Keratinocyte (primary cell): ENCODE results near the gene RBCK1. TPM values are rescaled to one million over a fixed set of nuclear protein-coding genes. Genes with fewer than 3 reads are reported as not detected.

ENCODE experiments used
- DNase-seq: peaks from one replicate; pipeline ENCODE4 v3.0.0-alpha.2; 2011; ENCODE audit warnings: low read depth, missing footprints, low spot score
- FAIRE-seq: peaks from 2 replicates; lab custom pipeline; 2011; peaks lifted over from hg19 to GRCh38; lab: Jason Lieb, UNC
- H2AFZ ChIP-seq: 2 replicates; pipeline ENCODE4 v1.6.0; 2012; ENCODE audit warnings: low read length, control low read depth, inconsistent platforms; ENCODE audit not compliant: control insufficient read depth
- H3K27ac ChIP-seq: 2 replicates; pipeline ENCODE4 v1.5.1; 2011; ENCODE audit warnings: low read length; ENCODE audit not compliant: control insufficient read depth, insufficient read depth
- H3K27me3 ChIP-seq: 3 replicates; pipeline ENCODE4 v1.6.0; 2011; ENCODE audit warnings: low read length; ENCODE audit not compliant: control insufficient read depth, insufficient read depth; ENCODE audit errors: extremely low read depth
- H3K36me3 ChIP-seq, 2 experiments: 2 replicates in 1 of 2; 3 replicates in 1 of 2; pipeline ENCODE4 v1.5.1; 2011; ENCODE audit warnings: low read length in 2 of 2, mild to moderate bottlenecking in 1 of 2; ENCODE audit not compliant: control insufficient read depth in 2 of 2, insufficient read depth in 2 of 2; ENCODE audit errors: extremely low read depth in 1 of 2
- H3K4me1 ChIP-seq: 3 replicates; pipeline ENCODE4 v1.5.1; 2011; ENCODE audit warnings: low read length; ENCODE audit not compliant: control insufficient read depth, insufficient read depth; ENCODE audit errors: extremely low read depth
- H3K4me2 ChIP-seq: 3 replicates; pipeline ENCODE4 v1.6.0; 2011; ENCODE audit warnings: low read depth, low read length; ENCODE audit not compliant: control insufficient read depth, insufficient read depth; ENCODE audit errors: extremely low read depth
- H3K4me3 ChIP-seq, 3 experiments: fragments of 200-600 bp in 1 of 3; sonication (generic) in 1 of 3; 2 replicates in 2 of 3; 3 replicates in 1 of 3; pipeline ENCODE4 v1.5.1; 2011 to 2016; ENCODE audit warnings: low read length in 3 of 3, mild to moderate bottlenecking in 3 of 3, control low read depth in 2 of 3, inconsistent platforms in 1 of 3, low read depth in 1 of 3, mixed read lengths in 1 of 3, mixed run types in 1 of 3, moderate library complexity in 1 of 3; ENCODE audit not compliant: control insufficient read depth in 2 of 3, insufficient read depth in 2 of 3; ENCODE audit errors: extremely low read depth in 1 of 3
- H3K79me2 ChIP-seq: 2 replicates; pipeline ENCODE4 v1.6.0; 2012; ENCODE audit warnings: low read length; ENCODE audit not compliant: control insufficient read depth, insufficient read depth
- H3K9ac ChIP-seq: 3 replicates; pipeline ENCODE4 v1.6.0; 2011; ENCODE audit warnings: low read length; ENCODE audit not compliant: control insufficient read depth, insufficient read depth; ENCODE audit errors: extremely low read depth
- H3K9me1 ChIP-seq: 3 replicates; pipeline ENCODE4 v1.6.0; 2011; ENCODE audit warnings: low read length; ENCODE audit not compliant: control insufficient read depth, insufficient read depth; ENCODE audit errors: extremely low read depth
- H3K9me3 ChIP-seq: 2 replicates; pipeline ENCODE4 v1.5.1; 2012; ENCODE audit warnings: low read depth, low read length; ENCODE audit not compliant: control insufficient read depth
- H4K20me1 ChIP-seq: 3 replicates; pipeline ENCODE4 v1.6.0; 2011; ENCODE audit warnings: low read length; ENCODE audit not compliant: control insufficient read depth, insufficient read depth; ENCODE audit errors: extremely low read depth
- CTCF ChIP-seq, 3 experiments: IDR thresholded peaks in 1 of 3; conservative IDR thresholded peaks in 1 of 3; optimal IDR thresholded peaks in 1 of 3; 2 replicates in 2 of 3; 3 replicates in 1 of 3; pipeline versions ENCODE3 to v1.5.1; 2011; ENCODE audit warnings: low read length in 3 of 3, mild to moderate bottlenecking in 3 of 3, moderate library complexity in 2 of 3, control low read depth in 1 of 3, inconsistent platforms in 1 of 3; ENCODE audit not compliant: insufficient read depth in 2 of 3; ENCODE audit errors: extremely low read depth in 1 of 3
- EZH2 ChIP-seq: IDR thresholded peaks from one replicate; pipeline ENCODE4 v1.6.1; 2012; ENCODE audit warnings: inconsistent platforms, mild to moderate bottlenecking, low read length, moderate library complexity
- dilution Hi-C: fragments of 300-500 bp; cut with MboI; formaldehyde crosslinking; loops from one replicate; pipeline ENCODE4 v1.7.0; 2020; ENCODE audit warnings: low sequenced_read_pairs; ENCODE audit not compliant: extremely low pct_ligation_motif_present
- polyA plus RNA-seq, 5 experiments: library from polyadenylated mRNA; depleted of rRNA in 3 of 5; stranded (reverse) in 3 of 5; stranded (forward) in 1 of 5; unstranded in 1 of 5; fragments of >200 nt; gene quantifications; 1 replicate in 1 of 5; 2 replicates in 3 of 5; 3 replicates in 1 of 5; pipeline versions ENCODE4 v1.2.1 to v1.2.3, GENCODE V29; 2011 to 2012; ENCODE audit warnings: missing spikeins in 2 of 5, low read depth in 1 of 5, low replicate concordance in 1 of 5

RBCK1 gene
- polyA plus RNA-seq, 1 donor (not counting 4 experiments of a cell fraction or from before 2014, with no cell fraction given), result 136 TPM

GRCh38 chr20:427849-428657, 20.0 kb downstream of the RBCK1 start:
- H4K20me1 ChIP-seq, result peaks cover 3% of the 10 kb centered on the region
- dilution Hi-C loops, result no loop called here
- H3K9ac ChIP-seq, result no peak overlapping the region
- no peaks in the 10 kb centered on the region for H3K4me1 ChIP-seq
- no peaks in the 10 kb centered on the region for H3K9me3 ChIP-seq
- no peak overlapping the region for H3K4me3 ChIP-seq
- H3K36me3 ChIP-seq, result peaks cover 41 to 64% of the 10 kb centered on the region in 2 experiments
- H3K4me2 ChIP-seq, result no peak overlapping the region
- TF ChIP-seq EZH2 (no peak), CTCF (optimal IDR thresholded peaks at IDR 0.05 in 1 of 3, IDR thresholded peaks at IDR 0.05 in 1 of 3, conservative IDR thresholded peaks at IDR 0.05 in 1 of 3; ENCODE audit: extremely low read depth in 1 of 3, insufficient read depth in 2 of 3, low read length in 3 of 3) (no peak)
- H3K27ac ChIP-seq, result no peak overlapping the region
- no peaks in the 10 kb centered on the region for H3K27me3 ChIP-seq
- no peaks in the 10 kb centered on the region for H3K79me2 ChIP-seq
- no peaks in the 10 kb centered on the region for H3K9me1 ChIP-seq
- no peak overlapping the region for H2AFZ ChIP-seq
- FAIRE-seq, result no peak
- DNase-seq, result no peak

- peaks cover 41 to 66% of the 10 kb centered on the region in 2 experiments for H3K36me3 ChIP-seq
- no peak for DNase-seq
- dilution Hi-C loops, result no loop called here
Observed at GRCh38 chr20:428658-429200, 20.6 kb downstream of the RBCK1 start.

More at GRCh38 chr20:428658-429200, 20.6 kb downstream of the RBCK1 start:
- Histone ChIP-seq H2AFZ (no peak overlapping the region), H3K9me3 (no peaks in the 10 kb centered on the region), H3K27me3 (no peaks in the 10 kb centered on the region), H3K9ac (no peak overlapping the region), H3K9me1 (no peaks in the 10 kb centered on the region), H4K20me1 (peaks cover 7% of the 10 kb centered on the region), H3K4me2 (no peak overlapping the region), H3K27ac (no peak overlapping the region), H3K4me3 (no peak overlapping the region), H3K79me2 (no peaks in the 10 kb centered on the region), H3K4me1 (peaks cover 3% of the 10 kb centered on the region)
- FAIRE-seq, result no peak
- no peak for TF ChIP-seq EZH2
- no peak for TF ChIP-seq CTCF (optimal IDR thresholded peaks at IDR 0.05 in 1 of 3, IDR thresholded peaks at IDR 0.05 in 1 of 3, conservative IDR thresholded peaks at IDR 0.05 in 1 of 3; ENCODE audit: extremely low read depth in 1 of 3, insufficient read depth in 2 of 3, low read length in 3 of 3)
